Lower leg skin (tissue), 3 donors: ENCODE measurements around the gene ARHGAP15.

ENCODE experiments used
- CTCF ChIP-seq, 3 donors: fragments of 450-650 bp; IDR thresholded peaks; one replicate each; pipeline ENCODE4 v1.5.1; 2016; ENCODE audit warnings: antibody characterized with exemption in 3 of 3, mild to moderate bottlenecking in 3 of 3, moderate library complexity in 2 of 3
- POLR2A ChIP-seq, 2 donors: fragments of 450-650 bp; IDR thresholded peaks; one replicate each; pipeline ENCODE4 v1.6.1; 2016 to 2017; ENCODE audit warnings: antibody characterized with exemption in 2 of 2, mild to moderate bottlenecking in 1 of 2, moderate library complexity in 1 of 2

GRCh38 chr2:143401861-143402260 lies 272.6 kb downstream of the ARHGAP15 start:
- TF ChIP-seq CTCF (IDR thresholded peaks at IDR 0.05), result no peak
- no peak for TF ChIP-seq POLR2A (IDR thresholded peaks at IDR 0.05)
